D721Med (cell line): ENCODE results near the gene FLNB.

Experiments used
- DNase-seq: peaks from one replicate; pipeline ENCODE4 v3.0.0; 2011; ENCODE audit warnings: low spot score; ENCODE audit not compliant: insufficient read length
- FAIRE-seq: peaks from 2 replicates; lab custom pipeline; 2011; peaks lifted over from hg19 to GRCh38; lab: Jason Lieb, UNC
- TF ChIP-seq, protein P1 (sequence below): IDR thresholded peaks from 2 replicates; pipeline ENCODE4 v1.5.1; 2012; ENCODE audit warnings: mild to moderate bottlenecking, control low read depth; ENCODE audit not compliant: insufficient read depth; ENCODE audit errors: missing control alignments

Gene FLNB

DNA sequence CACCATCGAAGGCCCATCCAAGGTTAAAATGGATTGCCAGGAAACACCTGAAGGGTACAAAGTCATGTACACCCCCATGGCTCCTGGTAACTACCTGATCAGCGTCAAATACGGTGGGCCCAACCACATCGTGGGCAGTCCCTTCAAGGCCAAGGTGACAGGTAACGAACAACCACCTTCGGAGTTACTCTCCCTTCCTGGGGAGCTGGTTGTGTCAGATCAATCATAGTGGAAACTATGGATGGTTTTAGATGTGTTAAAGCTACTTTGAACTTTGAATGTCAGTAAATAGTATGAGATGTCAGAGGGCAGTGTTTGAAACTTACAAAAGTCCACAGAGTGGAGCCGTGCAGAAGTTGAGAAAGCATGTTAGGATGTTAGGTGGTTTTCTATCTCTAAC, 160.3 kb downstream of the FLNB start:
- TF ChIP-seq, protein P1, sequence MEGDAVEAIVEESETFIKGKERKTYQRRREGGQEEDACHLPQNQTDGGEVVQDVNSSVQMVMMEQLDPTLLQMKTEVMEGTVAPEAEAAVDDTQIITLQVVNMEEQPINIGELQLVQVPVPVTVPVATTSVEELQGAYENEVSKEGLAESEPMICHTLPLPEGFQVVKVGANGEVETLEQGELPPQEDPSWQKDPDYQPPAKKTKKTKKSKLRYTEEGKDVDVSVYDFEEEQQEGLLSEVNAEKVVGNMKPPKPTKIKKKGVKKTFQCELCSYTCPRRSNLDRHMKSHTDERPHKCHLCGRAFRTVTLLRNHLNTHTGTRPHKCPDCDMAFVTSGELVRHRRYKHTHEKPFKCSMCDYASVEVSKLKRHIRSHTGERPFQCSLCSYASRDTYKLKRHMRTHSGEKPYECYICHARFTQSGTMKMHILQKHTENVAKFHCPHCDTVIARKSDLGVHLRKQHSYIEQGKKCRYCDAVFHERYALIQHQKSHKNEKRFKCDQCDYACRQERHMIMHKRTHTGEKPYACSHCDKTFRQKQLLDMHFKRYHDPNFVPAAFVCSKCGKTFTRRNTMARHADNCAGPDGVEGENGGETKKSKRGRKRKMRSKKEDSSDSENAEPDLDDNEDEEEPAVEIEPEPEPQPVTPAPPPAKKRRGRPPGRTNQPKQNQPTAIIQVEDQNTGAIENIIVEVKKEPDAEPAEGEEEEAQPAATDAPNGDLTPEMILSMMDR = no peak
- no peak for DNase-seq
- no peak for FAIRE-seq

DNA sequence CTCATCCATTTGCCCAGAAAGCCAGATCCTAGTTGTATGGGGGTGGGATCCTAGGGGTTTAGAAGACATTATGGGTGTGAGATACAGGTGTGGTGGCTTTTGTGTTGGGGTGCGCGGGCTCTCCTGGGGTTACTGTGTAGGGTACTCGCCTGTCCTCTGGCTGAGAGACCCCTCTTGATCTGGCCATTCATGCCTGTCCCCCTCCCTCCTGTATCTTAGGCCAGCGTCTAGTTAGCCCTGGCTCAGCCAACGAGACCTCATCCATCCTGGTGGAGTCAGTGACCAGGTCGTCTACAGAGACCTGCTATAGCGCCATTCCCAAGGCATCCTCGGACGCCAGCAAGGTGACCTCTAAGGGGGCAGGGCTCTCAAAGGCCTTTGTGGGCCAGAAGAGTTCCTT, 161.1 kb downstream of the FLNB start:
- TF ChIP-seq, protein P1 = no peak
- FAIRE-seq (no peak), DNase-seq (no peak)

DNA sequence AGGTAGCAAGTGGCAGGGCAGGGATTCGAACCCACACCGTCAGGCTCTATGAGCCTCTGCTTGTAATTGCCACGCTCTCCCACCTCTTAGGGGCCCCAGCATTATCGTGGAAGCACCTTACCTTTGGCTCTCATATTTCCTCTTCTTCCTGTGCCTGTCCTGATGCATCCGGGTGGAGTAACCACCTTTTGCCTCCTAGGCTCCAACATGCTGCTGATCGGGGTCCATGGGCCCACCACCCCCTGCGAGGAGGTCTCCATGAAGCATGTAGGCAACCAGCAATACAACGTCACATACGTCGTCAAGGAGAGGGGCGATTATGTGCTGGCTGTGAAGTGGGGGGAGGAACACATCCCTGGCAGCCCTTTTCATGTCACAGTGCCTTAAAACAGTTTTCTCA, 162.2 kb downstream of the FLNB start:
- DNase-seq (no peak), FAIRE-seq (no peak)
- TF ChIP-seq, protein P1 = no peak

DNA sequence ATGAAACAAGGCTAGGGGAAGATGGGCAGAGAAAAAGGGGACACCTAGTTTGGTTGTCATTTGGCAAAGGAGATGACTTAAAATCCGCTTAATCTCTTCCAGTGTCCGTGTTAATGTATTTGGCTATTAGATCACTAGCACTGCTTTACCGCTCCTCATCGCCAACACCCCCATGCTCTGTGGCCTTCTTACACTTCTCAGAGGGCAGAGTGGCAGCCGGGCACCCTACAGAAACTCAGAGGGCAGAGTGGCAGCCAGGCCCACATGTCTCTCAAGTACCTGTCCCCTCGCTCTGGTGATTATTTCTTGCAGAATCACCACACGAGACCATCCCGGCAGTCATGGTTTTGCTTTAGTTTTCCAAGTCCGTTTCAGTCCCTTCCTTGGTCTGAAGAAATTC, 162.9 kb downstream of the FLNB start:
- FAIRE-seq (no peak), DNase-seq (no peak)
- TF ChIP-seq, protein P1 = no peak

DNA sequence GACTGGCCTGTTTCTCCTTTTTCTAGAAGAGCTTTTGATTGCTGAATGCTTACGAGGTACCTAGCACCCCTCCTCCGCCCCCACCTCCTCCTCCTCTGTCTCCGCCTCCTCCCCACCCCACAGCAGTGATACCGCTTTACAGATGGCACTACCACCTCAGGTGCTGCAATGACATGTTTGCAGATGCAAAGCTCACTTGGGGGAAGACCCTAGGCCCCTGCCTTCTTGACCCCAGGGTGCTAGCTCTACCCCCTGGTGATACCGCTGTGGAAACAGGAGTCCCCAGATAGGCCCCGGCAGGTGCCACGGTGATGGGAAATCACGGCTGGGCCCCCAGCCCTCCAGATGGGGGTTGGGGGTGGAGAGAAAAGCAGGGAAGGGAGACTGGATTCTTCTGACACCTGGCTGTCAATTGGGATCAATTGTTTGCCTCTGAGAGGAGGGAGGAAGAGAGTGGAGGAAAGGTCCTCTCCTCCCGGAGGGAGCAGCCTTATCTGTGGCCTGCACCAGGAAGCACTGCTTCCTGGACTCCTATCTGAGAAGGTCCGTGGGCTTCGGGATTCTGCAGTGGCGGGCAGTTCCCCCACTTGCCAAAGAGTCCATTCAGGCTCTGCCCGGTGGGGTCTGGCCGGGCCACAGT, 164.9 kb downstream of the FLNB start:
- FAIRE-seq = no peak
- TF ChIP-seq, protein P1 = no peak
- DNase-seq = no peak

DNA sequence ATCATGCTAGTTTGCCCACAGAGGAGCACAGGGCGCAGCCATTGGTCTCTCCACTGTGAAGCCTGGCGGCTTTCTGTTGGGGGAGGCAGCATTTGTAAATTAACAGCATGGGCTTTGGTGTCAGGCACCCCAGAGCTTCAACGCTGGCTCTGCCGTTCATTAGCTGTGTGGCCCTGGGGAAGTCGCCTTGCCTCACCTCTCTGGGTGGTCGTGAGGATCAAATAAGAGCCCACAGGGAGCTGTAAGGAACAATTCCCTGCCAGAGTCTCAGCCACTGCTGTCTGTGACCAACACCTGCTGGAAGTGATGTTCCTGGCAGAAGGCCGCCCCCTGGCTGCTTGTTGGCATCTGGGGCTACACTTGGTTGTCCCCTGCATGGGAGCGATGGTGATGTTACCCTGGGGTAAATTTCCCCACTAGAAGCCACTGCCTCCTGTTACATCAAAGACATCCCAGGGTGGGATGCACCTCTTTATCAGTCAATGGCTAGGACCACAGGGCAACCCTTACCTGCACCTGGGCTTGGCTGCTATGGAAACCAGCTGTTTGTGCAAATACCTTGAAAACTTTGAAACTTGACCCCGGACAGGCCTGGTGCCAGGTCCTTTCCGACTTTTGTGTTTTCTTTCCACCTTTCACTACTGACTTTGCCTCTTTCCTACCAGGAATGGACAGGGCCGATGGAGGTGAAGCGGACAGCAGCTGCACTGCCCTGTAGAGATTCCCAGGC, 165.6 kb downstream of the FLNB start:
- TF ChIP-seq, protein P1 = peak; percentile 44
- FAIRE-seq = no peak
- DNase-seq = peak; percentile 59

DNA sequence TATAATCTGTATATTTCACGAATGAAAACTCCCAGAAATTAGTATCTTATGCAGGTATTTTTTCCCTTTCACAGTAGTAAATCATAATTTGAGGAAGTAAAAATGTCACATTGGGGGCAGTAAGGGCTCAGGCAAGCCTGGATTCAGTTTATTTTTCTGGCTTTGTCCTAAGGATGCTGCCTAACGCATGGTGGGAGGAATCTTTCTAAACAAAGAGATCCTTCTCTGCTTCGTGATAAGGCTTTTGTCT, 166.9 kb downstream of the FLNB start:
- DNase-seq (no peak), FAIRE-seq (no peak)
- TF ChIP-seq, protein P1 = no peak
